LHCN-M2 (cell line): ENCODE measurements around the gene DYNLT1. TPM values are rescaled to one million over a fixed set of nuclear protein-coding genes. Genes with fewer than 3 reads are reported as not detected.
"Not testable (repeated sequence)": the region's sequence is repeated elsewhere in the genome, so short reads cannot be mapped to it uniquely, and the experiment has no call there.

ENCODE experiments used
- DNase-seq: peaks from one replicate; pipeline ENCODE4 v3.0.0-alpha.2; 2012; ENCODE audit warnings: low read depth
- total RNA-seq: library from RNA; depleted of rRNA; stranded (reverse); fragments of >200 nt; gene quantifications from 2 replicates; pipeline ENCODE4 v1.2.3, GENCODE V29; 2014

The DYNLT1 gene
- total RNA-seq, 1 experiment from 2014 or later, result 90.4 TPM

GRCh38 chr6:158624684-158625682, 19.6 kb downstream of the DYNLT1 start:
- DNase-seq, result no peak

GRCh38 chr6:158622545-158623190, 21.9 kb downstream of the DYNLT1 start:
- no peak for DNase-seq

- DNase-seq, result no peak
Observed at GRCh38 chr6:158621694-158622544, 22.6 kb downstream of the DYNLT1 start.

GRCh38 chr6:158620963-158621693, 23.4 kb downstream of the DYNLT1 start:
- no peak for DNase-seq

- DNase-seq, result no peak
Observed at GRCh38 chr6:158619922-158620801, 24.4 kb downstream of the DYNLT1 start.

DNA sequence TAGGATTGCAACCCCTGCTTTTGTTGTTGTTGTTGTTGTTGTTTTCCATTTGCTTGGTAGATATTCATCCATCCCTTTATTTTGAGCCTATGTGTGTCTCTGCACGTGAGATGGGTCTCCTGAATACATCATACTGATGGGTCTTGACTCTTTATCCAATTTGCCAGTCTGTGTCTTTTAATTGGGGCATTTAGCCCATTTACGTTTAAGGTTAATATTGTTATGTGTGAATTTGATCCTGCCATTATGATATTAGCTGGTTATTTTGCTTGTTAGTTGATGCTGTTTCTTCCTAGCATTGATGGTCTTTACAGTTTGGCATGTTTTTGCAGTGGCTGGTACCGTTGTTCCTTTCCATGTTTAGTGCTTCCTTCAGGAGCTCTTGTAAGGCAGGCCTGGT, 26.3 kb downstream of the DYNLT1 start:
- not testable (repeated sequence) for DNase-seq

DNA sequence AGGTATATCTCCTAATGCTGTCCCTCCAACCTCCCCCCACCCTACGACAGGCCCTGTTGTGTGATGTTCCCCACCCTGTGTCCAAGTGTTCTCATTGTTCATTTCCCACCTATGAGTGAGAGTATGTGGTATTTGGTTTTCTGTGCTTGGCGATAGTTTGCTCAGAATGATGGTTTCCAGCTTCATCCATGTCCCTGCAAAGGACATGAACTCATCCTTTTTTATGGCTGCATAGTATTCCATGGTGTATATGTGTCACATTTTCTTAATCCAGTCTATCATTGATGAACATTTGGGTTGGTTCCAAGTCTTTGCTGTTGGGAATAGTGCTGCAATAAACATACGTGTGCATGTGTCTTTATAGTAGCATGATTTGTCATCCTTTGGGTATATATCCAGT, 29.9 kb downstream of the DYNLT1 start:
- not testable (repeated sequence) for DNase-seq

DNA sequence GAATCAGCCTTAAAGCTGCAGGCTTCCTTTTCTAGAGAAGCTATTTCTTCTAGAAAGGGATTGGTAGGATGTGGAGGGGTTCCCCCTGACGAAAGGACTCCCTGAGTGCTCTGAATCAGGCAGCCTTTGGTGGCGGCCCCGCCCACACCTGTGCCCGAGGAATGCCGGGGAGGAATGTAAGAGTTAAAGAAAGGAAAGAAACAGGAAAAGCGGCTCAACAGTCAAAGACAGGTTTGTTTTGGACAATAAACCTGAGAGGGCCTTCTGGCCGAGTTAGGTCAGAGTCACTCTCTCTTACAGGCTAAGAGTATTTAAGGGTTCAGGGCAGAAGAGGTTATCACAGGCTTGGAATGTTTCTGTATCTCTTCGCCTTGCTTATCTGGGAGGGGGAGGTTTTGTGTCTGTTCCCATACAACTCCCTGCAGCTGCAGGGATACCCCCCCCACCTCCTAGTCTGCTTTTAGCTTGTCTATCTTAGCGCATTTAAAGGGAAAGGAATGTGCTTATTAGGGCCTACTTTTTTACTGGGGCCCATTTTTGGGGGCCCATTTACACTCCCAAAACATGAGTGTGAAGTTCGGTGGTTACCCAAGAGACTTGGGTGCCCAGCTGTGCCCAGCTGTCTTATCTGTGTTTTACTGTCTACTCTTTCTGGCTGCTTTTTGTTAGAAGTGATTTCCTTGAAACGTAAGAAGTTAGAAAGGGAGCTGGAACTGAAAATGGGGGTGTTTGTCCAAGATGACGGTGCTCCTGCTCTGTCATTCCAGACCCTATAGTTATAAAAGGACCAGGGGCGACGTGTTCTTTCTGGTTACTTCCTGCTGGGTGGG, 32.8 kb downstream of the DYNLT1 start:
- no peak for DNase-seq

DNA sequence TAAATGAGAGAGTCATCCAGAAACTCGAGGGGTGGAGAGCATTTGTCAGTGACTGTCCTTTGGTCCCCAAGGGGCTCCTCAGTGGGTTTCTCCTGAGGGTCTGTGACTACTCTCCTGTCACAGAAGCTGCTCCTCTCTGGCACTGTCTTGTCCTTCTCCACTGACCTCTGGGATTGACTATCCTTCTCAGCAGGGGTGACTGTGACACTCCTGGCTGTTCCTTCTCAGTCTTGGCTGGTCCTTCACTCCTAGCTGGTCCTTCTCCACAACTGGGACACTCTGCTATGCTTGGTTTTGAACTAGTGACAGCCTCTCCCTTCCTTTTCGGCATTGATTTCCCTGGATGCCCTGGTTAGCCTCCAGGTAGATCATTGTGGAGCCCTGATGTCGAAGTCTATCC, 33.5 kb downstream of the DYNLT1 start:
- no peak for DNase-seq

- no peak for DNase-seq
Observed at GRCh38 chr6:158610319-158610968, 34.1 kb downstream of the DYNLT1 start.

- no peak for DNase-seq
Observed at GRCh38 chr6:158609455-158610155, 34.9 kb downstream of the DYNLT1 start.

GRCh38 chr6:158608221-158608620, 36.3 kb downstream of the DYNLT1 start:
- DNase-seq, result no peak

DNA sequence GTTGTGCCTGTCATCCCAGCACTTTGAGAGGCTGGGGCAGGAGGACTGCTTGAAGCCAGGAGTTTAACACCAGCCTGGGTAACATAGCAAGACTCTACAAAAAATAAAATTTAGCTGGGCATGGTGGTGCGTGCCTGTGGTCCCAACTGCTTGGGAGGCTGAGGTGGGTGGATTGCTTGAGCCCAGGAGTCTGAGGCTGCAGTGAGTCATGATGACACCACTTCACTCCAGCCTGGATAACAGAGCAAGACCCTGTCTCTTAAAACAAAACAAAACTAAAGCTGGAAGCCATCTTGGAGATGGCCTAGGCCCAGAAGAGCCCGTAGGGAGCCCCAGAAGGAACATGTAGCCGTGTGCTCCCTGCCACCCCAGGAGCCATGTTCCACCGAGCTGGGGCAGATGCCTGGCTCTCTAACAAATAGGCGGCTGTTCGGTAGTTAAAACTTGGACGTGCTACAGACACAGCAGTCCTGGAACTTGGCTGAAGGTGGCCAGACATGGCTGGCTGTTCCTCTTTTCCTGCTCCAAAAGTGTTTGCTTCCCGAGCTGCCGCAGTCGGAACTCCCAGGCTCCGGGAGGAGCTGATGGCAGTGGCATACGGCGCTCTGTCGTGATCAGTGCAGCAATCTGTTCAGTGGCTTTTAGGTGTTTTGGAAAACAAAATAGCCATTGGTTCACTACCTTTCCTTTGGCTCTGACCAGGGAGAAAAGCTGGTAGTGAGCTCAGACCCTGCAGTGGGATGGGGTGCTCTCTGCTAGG, 37.0 kb downstream of the DYNLT1 start:
- peak; percentile 20 for DNase-seq

- no peak for DNase-seq
Observed at GRCh38 chr6:158606935-158607334, 37.6 kb downstream of the DYNLT1 start.

DNA sequence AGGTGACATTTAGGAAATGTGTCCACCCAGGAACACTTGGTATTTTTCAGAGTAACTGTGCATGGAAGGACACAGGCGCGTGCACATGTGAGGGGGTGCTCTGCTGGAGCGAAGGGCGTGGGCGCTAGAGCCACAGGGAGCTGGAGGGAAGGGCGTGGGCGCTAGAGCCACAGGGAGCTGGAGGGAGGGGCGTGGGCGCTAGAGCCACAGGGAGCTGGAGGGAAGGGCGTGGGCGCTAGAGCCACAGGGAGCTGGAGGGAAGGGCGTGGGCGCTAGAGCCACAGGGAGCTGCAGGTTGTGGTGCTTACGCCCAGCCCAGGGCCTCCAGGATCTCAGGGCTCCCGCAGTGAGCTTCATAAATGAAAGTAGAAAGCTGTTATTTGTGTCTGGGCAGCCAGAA, 38.5 kb downstream of the DYNLT1 start:
- DNase-seq, result not testable (repeated sequence)

GRCh38 chr6:158605266-158605878, 39.2 kb downstream of the DYNLT1 start:
- peak; percentile 69 for DNase-seq

DNA sequence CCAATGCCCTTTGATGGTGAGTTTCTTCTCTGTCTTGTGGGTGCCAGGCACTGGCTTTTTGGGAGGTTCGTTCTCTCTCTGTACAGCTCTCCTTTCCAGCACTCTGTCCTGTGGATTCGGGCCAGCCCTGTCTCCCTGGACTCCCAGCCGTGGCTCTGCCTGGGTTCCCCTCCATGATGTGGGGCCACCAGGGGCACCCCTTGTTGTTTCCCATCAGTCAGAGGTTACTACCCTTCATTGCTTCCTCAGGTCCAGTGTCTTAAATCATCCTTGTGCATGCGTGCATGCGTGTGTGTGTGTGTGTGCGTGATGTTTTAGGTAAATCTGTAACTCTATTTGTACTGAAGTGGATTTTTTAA, 40.5 kb downstream of the DYNLT1 start:
- DNase-seq, result no peak
